HepG2 (cell line): ENCODE data around the gene PFDN1. TPM values are rescaled to one million over a fixed set of nuclear protein-coding genes. Genes with fewer than 3 reads are reported as not detected.

Experiments used
- BATF2 ChIP-seq: sonication (generic); formaldehyde crosslinking; IDR thresholded peaks from 2 replicates; pipeline ENCODE4 v1.8.0; 2022; ENCODE audit warnings: mild to moderate bottlenecking, missing genetic modification reagents, moderate library complexity
- CTCF ChIP-seq: sonication (generic); formaldehyde crosslinking; IDR thresholded peaks from 2 replicates; pipeline ENCODE4 v1.5.0; 2020; ENCODE audit warnings: mild to moderate bottlenecking, missing genetic modification reagents, moderate library complexity
- GABPA ChIP-seq, 2 experiments: IDR thresholded peaks; 2 replicates each; pipeline ENCODE4 v1.6.1; 2011 to 2016; ENCODE audit warnings: low read depth in 2 of 2, low read length in 1 of 2, missing biosample characterization in 1 of 2, missing genetic modification characterization in 1 of 2
- KDM1A ChIP-seq: IDR thresholded peaks from 2 replicates; pipeline ENCODE4 v1.6.1; 2016; ENCODE audit warnings: missing compliant biosample characterization
- MXI1 ChIP-seq: IDR thresholded peaks from 3 replicates; pipeline ENCODE4 v1.6.1; 2012; ENCODE audit warnings: low read depth, low read length, inconsistent platforms, borderline replicate concordance
- NFAT5 ChIP-seq: sonication (generic); formaldehyde crosslinking; IDR thresholded peaks from 2 replicates; pipeline ENCODE4 v1.4.0; 2020; ENCODE audit warnings: missing genetic modification reagents
- NFIB ChIP-seq: sonication (generic); formaldehyde crosslinking; IDR thresholded peaks from 2 replicates; pipeline ENCODE4 v1.9.0; 2021; ENCODE audit warnings: missing genetic modification reagents, mild to moderate bottlenecking, borderline replicate concordance
- PREB ChIP-seq: sonication (generic); formaldehyde crosslinking; IDR thresholded peaks from 2 replicates; pipeline ENCODE4 v1.4.0; 2020; ENCODE audit warnings: missing genetic modification reagents
- RBM22 ChIP-seq: fragments of 200-400 bp; formaldehyde crosslinking; optimal IDR thresholded peaks from 2 replicates; pipeline ENCODE3; 2017; ENCODE audit warnings: mild to moderate bottlenecking, low read length, moderate library complexity
- RBM39 ChIP-seq: fragments of 200-400 bp; formaldehyde crosslinking; IDR thresholded peaks from one replicate; pipeline ENCODE4 v1.6.1; 2018; ENCODE audit warnings: antibody characterized with exemption, mild to moderate bottlenecking, low read depth, low read length; ENCODE audit not compliant: poor library complexity, severe bottlenecking
- TBX2 ChIP-seq: sonication (generic); formaldehyde crosslinking; IDR thresholded peaks from 2 replicates; pipeline ENCODE4 v1.5.0; 2020; ENCODE audit warnings: missing genetic modification reagents, mild to moderate bottlenecking, borderline replicate concordance
- ZBTB20 ChIP-seq: sonication (generic); formaldehyde crosslinking; IDR thresholded peaks from 2 replicates; pipeline ENCODE4 v1.8.1; 2023; ENCODE audit warnings: missing genetic modification reagents, low read depth, mild to moderate bottlenecking, borderline replicate concordance
- ZNF234 ChIP-seq: sonication (generic); formaldehyde crosslinking; conservative IDR thresholded peaks from 2 replicates; pipeline ENCODE4 v1.5.1; 2020; ENCODE audit warnings: mild to moderate bottlenecking, missing genetic modification reagents
- ZNF333 ChIP-seq: sonication (generic); formaldehyde crosslinking; IDR thresholded peaks from 2 replicates; pipeline ENCODE4 v1.4.0; 2020; ENCODE audit warnings: mild to moderate bottlenecking, missing genetic modification reagents, borderline replicate concordance
- ZNF530 ChIP-seq: sonication (generic); formaldehyde crosslinking; IDR thresholded peaks from 2 replicates; pipeline ENCODE4 v1.5.0; 2020; ENCODE audit warnings: low read depth, mild to moderate bottlenecking, missing genetic modification reagents
- polyA plus RNA-seq, 8 experiments: library from polyadenylated mRNA; depleted of rRNA in 3 of 8; stranded (reverse) in 7 of 8; unstranded in 1 of 8; fragments of >200 nt; fragmentation: Illumina TruSeq in 4 of 8; extraction: Trizol in 4 of 8; gene quantifications; 2 replicates each; pipeline versions ENCODE4 v1.2.1 to v1.2.3, GENCODE V29; 2011 to 2016; ENCODE audit warnings: low read depth in 4 of 8, missing spikeins in 1 of 8, mixed read lengths in 1 of 8; ENCODE audit not compliant: insufficient read depth in 1 of 8
- total RNA-seq, 5 experiments: library from RNA; depleted of rRNA; stranded (reverse); fragments of >200 nt; fragmentation: Illumina TruSeq; extraction: Trizol; gene quantifications; 2 replicates each; pipeline ENCODE4 v1.2.3, GENCODE V29; 2016; ENCODE audit warnings: low read depth in 1 of 5

PFDN1 gene
- total and polyA plus RNA-seq, 2 of the 13 experiments (the other 11 are each of a cell fraction or from before 2014, with no cell fraction given) = 67.2 to 70.8 TPM

- TF ChIP-seq ZNF234 = no peak
- no peak for TF ChIP-seq NFIB (CRISPR knock-in tag)
- TF ChIP-seq TBX2 (CRISPR knock-in tag) = no peak; the same call in 1 of the 2 replicates
- no peak for TF ChIP-seq GABPA (IDR thresholded peaks at IDR 0.05; ENCODE audit: low read depth, low read length)
- TF ChIP-seq GABPA (CRISPR knock-in tag; IDR thresholded peaks at IDR 0.05; ENCODE audit: low read depth) = no peak
- no peak for TF ChIP-seq RBM22
- no peak for TF ChIP-seq RBM39
- TF ChIP-seq PREB (CRISPR knock-in tag) = no peak
- no peak for TF ChIP-seq BATF2 (CRISPR knock-in tag)
- TF ChIP-seq ZNF530 (CRISPR knock-in tag) = no peak
- TF ChIP-seq NFAT5 (CRISPR knock-in tag) = no peak
- TF ChIP-seq MXI1 = peak; percentile 36; the same call in 1 of the 3 replicates
- peak; percentile 38 for TF ChIP-seq CTCF
- TF ChIP-seq ZNF333 = no peak
- TF ChIP-seq ZBTB20 (CRISPR knock-in tag) = no peak
- TF ChIP-seq KDM1A (CRISPR knock-in tag) = no peak
Measured at GRCh38 chr5:140261403-140262171, 41.3 kb downstream of the PFDN1 start (continued).
